ENCODE measurements around the gene SNX21.
"Not testable (repeated sequence)": the region's sequence is repeated elsewhere in the genome, so short reads cannot be mapped to it uniquely, and the experiment has no call there.

Gene SNX21

DNA sequence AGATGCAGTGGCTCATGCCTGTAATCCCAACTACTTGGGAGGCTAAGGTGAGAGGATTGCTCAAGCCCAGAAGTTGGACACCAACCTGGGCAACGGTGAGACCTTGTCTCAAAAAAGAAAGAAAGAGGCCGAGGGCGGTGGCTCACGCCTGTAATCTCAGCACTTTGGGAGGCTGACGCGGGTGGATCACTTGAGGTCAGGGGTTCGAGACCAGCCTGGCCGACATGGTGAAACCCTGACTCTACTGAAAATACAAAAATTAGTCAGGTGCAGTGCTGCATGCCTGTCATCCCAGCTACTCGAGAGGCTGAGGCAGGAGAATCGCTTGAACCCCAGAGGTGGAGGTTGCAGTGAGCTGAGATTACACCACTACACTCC lies 40.5 kb downstream of the SNX21 start:
- H3K4me1 ChIP-seq (ENCODE audit: control insufficient read depth in 5 of 5, insufficient read depth in 5 of 5, low read length in 5 of 5); H3K27ac ChIP-seq (ENCODE audit: low read depth, low read length); H3K4me3 ChIP-seq (ENCODE audit: low read depth in 1 of 5, low read length in 5 of 5): not testable (repeated sequence)

GRCh38 chr20:45874576-45874975 lies 41.0 kb downstream of the SNX21 start:
- Histone ChIP-seq H3K27me3 (ENCODE audit: control insufficient read depth in 5 of 5, insufficient read depth in 4 of 5, low read length in 5 of 5) (no peaks in the 10 kb centered on the region), H3K27ac (ENCODE audit: low read depth, low read length) (no peak overlapping the region), H3K9ac (ENCODE audit: low read length in 5 of 5) (no peak overlapping the region), H3K9me3 (ENCODE audit: control insufficient read depth in 5 of 5, low read length in 5 of 5) (no peaks in the 10 kb centered on the region), H3K4me3 (ENCODE audit: low read depth in 1 of 5, low read length in 5 of 5) (no peak overlapping the region), H3K36me3 (ENCODE audit: control insufficient read depth in 5 of 5, insufficient read depth in 5 of 5, low read length in 5 of 5) (peaks cover 0 to 28% (median 26%) of the 10 kb centered on the region in 5 donors), H3K4me1 (ENCODE audit: control insufficient read depth in 5 of 5, insufficient read depth in 5 of 5, low read length in 5 of 5) (peaks cover 0 to 5% (median 0%) of the 10 kb centered on the region in 5 donors)

More for the DNA sequence above, 40.5 kb downstream of the SNX21 start:
- H3K27me3 ChIP-seq (ENCODE audit: control insufficient read depth in 5 of 5, insufficient read depth in 4 of 5, low read length in 5 of 5); H3K9me3 ChIP-seq (ENCODE audit: control insufficient read depth in 5 of 5, low read length in 5 of 5); H3K9ac ChIP-seq (ENCODE audit: low read length in 5 of 5): not testable (repeated sequence)
- peaks cover 0 to 28% (median 26%) of the 10 kb centered on the region in 5 donors for H3K36me3 ChIP-seq (ENCODE audit: control insufficient read depth in 5 of 5, insufficient read depth in 5 of 5, low read length in 5 of 5)

DNA sequence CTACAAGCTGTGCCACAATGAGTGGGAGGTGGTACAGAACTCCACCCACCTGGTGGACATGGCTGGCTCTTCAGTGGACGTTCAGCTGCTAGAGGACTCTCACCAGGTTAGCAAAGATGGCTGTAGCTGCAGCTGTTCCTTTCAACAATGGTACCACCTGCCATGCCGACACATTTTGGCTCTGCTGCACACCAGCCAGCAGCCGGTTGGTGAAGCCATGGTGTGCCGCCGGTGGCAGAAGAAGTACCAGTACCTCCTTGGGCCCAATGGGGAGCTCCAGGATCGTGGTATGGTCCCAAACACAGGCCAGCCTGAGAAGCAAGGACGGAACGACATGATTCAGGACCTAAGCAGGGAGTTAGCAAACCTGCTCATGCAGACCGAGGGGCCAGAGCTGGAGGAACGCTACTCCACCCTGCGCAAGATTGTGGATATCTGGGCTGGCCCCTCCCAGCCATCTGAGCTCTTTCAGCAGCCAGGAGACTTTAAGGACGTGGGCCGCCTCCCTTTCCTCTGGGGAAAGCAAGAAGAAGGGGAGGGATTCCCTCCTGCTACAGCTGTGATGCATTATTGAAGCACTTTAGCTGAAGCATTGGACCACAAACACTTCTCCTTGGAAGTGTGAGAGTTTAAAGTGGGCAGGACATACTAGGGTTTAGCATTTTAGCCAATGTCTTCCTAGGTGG lies 44.6 kb downstream of the SNX21 start:
- Histone ChIP-seq H3K9ac (ENCODE audit: low read length in 5 of 5) (no peak overlapping the region), H3K9me3 (ENCODE audit: control insufficient read depth in 5 of 5, low read length in 5 of 5) (no peaks in the 10 kb centered on the region), H3K27ac (ENCODE audit: low read depth, low read length) (no peak overlapping the region), H3K27me3 (ENCODE audit: control insufficient read depth in 5 of 5, insufficient read depth in 4 of 5, low read length in 5 of 5) (no peaks in the 10 kb centered on the region), H3K4me3 (ENCODE audit: low read depth in 1 of 5, low read length in 5 of 5) (no peak overlapping the region), H3K36me3 (ENCODE audit: control insufficient read depth in 5 of 5, insufficient read depth in 5 of 5, low read length in 5 of 5) (peaks cover 0 to 31% (median 30%) of the 10 kb centered on the region in 5 donors), H3K4me1 (ENCODE audit: control insufficient read depth in 5 of 5, insufficient read depth in 5 of 5, low read length in 5 of 5) (peaks cover 0 to 19% (median 11%) of the 10 kb centered on the region in 5 donors)

GRCh38 chr20:45880988-45881788 lies 47.6 kb downstream of the SNX21 start, which contains the start of gene ZSWIM1:
ZSWIM1 (plus strand) TSS chr20:45881227; CDS start chr20:45882593, 1,366 bp downstream.
- Histone ChIP-seq H3K27ac (ENCODE audit: low read depth, low read length) (peak within 1 kb of the TSS; percentile 77), H3K27me3 (ENCODE audit: control insufficient read depth in 5 of 5, insufficient read depth in 4 of 5, low read length in 5 of 5) (no peaks in the 10 kb centered on the region), H3K36me3 (ENCODE audit: control insufficient read depth in 5 of 5, insufficient read depth in 5 of 5, low read length in 5 of 5) (peaks cover 0 to 40% (median 39%) of the 10 kb centered on the region in 5 donors), H3K4me3 (ENCODE audit: low read depth in 1 of 5, low read length in 5 of 5) (peak within 1 kb of the TSS; percentile 80 to 97 (median 83)), H3K9ac (ENCODE audit: low read length in 5 of 5) (peak within 1 kb of the TSS; percentile 78 to 94 (median 92)), H3K4me1 (ENCODE audit: control insufficient read depth in 5 of 5, insufficient read depth in 5 of 5, low read length in 5 of 5) (peaks cover 0 to 28% (median 22%) of the 10 kb centered on the region in 5 donors), H3K9me3 (ENCODE audit: control insufficient read depth in 5 of 5, low read length in 5 of 5) (no peaks in the 10 kb centered on the region)

DNA sequence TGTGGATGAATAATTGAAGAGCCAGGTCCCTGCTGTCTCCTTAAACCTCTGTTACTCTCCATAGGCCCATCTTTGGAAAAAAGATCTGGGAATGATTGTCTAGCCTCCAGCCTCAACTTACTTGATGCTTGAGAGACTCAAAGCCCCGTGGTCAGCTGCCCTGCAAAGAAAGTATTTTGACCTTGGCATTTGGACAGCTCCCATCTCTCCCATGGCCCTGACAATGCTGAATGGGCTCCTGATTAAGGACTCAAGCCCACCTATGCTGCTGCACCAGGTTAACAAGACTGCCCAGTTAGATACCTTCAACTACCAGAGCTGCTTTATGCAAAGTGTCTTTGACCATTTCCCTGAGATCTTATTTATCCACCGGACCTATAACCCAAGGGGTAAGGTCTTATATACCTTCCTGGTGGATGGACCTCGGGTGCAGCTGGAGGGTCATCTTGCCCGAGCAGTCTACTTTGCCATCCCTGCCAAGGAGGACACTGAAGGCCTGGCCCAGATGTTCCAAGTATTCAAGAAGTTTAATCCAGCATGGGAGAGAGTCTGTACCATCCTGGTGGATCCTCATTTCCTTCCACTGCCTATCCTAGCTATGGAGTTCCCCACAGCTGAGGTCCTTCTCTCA lies 49.0 kb downstream of the SNX21 start:
- Histone ChIP-seq H3K36me3 (ENCODE audit: control insufficient read depth in 5 of 5, insufficient read depth in 5 of 5, low read length in 5 of 5) (peaks cover 0 to 44% (median 38%) of the 10 kb centered on the region in 5 donors), H3K9me3 (ENCODE audit: control insufficient read depth in 5 of 5, low read length in 5 of 5) (no peaks in the 10 kb centered on the region), H3K4me1 (ENCODE audit: control insufficient read depth in 5 of 5, insufficient read depth in 5 of 5, low read length in 5 of 5) (peaks cover 0 to 28% (median 22%) of the 10 kb centered on the region in 5 donors), H3K9ac (ENCODE audit: low read length in 5 of 5) (no peak overlapping the region), H3K4me3 (ENCODE audit: low read depth in 1 of 5, low read length in 5 of 5) (no peak overlapping the region), H3K27ac (ENCODE audit: low read depth, low read length) (peak overlapping the region; percentile 30), H3K27me3 (ENCODE audit: control insufficient read depth in 5 of 5, insufficient read depth in 4 of 5, low read length in 5 of 5) (no peaks in the 10 kb centered on the region)

DNA sequence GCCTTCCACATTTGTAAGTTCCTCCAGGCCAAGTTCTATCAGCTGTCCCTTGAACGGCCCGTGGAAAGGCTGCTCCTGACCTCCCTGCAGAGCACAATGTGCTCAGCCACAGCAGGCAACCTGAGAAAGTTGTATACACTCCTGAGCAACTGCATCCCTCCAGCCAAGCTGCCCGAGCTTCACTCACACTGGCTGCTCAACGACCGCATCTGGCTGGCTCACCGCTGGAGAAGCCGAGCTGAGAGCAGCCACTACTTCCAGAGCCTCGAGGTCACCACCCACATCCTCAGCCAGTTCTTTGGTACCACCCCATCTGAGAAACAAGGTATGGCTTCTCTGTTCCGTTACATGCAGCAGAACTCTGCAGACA lies 49.5 kb downstream of the SNX21 start:
- Histone ChIP-seq H3K9me3 (ENCODE audit: control insufficient read depth in 5 of 5, low read length in 5 of 5) (no peaks in the 10 kb centered on the region), H3K9ac (ENCODE audit: low read length in 5 of 5) (no peak overlapping the region), H3K36me3 (ENCODE audit: control insufficient read depth in 5 of 5, insufficient read depth in 5 of 5, low read length in 5 of 5) (peaks cover 0 to 40% (median 35%) of the 10 kb centered on the region in 5 donors), H3K27me3 (ENCODE audit: control insufficient read depth in 5 of 5, insufficient read depth in 4 of 5, low read length in 5 of 5) (no peaks in the 10 kb centered on the region), H3K27ac (ENCODE audit: low read depth, low read length) (no peak overlapping the region), H3K4me1 (ENCODE audit: control insufficient read depth in 5 of 5, insufficient read depth in 5 of 5, low read length in 5 of 5) (peaks cover 0 to 28% (median 22%) of the 10 kb centered on the region in 5 donors), H3K4me3 (ENCODE audit: low read depth in 1 of 5, low read length in 5 of 5) (no peak overlapping the region)

GRCh38 chr20:45886590-45887345 lies 53.2 kb downstream of the SNX21 start:
- Histone ChIP-seq H3K4me3 (ENCODE audit: low read depth in 1 of 5, low read length in 5 of 5) (no peak overlapping the region), H3K27me3 (ENCODE audit: control insufficient read depth in 5 of 5, insufficient read depth in 4 of 5, low read length in 5 of 5) (no peaks in the 10 kb centered on the region), H3K9me3 (ENCODE audit: control insufficient read depth in 5 of 5, low read length in 5 of 5) (no peaks in the 10 kb centered on the region), H3K27ac (ENCODE audit: low read depth, low read length) (no peak overlapping the region), H3K9ac (ENCODE audit: low read length in 5 of 5) (no peak overlapping the region), H3K36me3 (ENCODE audit: control insufficient read depth in 5 of 5, insufficient read depth in 5 of 5, low read length in 5 of 5) (peaks cover 0 to 34% (median 28%) of the 10 kb centered on the region in 5 donors), H3K4me1 (ENCODE audit: control insufficient read depth in 5 of 5, insufficient read depth in 5 of 5, low read length in 5 of 5) (peaks cover 2 to 34% (median 32%) of the 10 kb centered on the region in 5 donors)

DNA sequence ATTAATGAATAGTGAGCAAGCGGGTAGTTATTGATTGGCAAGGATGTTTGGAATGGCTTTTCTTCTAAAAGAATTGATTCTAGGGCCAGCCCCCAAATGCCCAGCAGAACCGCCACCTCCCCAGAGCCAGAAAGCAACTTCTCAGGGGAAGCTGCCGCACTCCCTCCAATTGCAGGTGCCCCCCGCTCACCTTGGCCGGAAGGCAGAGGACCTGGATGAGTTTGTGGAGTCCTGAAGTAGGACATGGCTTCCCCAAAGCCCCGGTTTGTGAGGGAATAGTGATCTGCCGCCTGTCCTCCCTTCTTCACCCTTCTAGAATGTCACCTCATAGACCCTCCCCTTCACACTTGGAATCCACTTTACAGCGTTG lies 53.7 kb downstream of the SNX21 start, which contains the start of gene SPATA25:
Gene SPATA25, minus strand, starts transcription at position 277 of the 370 bp plus-strand sequence. Its CDS starts 32 bp downstream, at position 245.
- Histone ChIP-seq H3K9ac (ENCODE audit: low read length in 5 of 5) (no peak within 1 kb of the TSS), H3K27ac (ENCODE audit: low read depth, low read length) (no peak within 1 kb of the TSS), H3K4me3 (ENCODE audit: low read depth in 1 of 5, low read length in 5 of 5) (no peak within 1 kb of the TSS), H3K9me3 (ENCODE audit: control insufficient read depth in 5 of 5, low read length in 5 of 5) (no peaks in the 10 kb centered on the region), H3K27me3 (ENCODE audit: control insufficient read depth in 5 of 5, insufficient read depth in 4 of 5, low read length in 5 of 5) (no peaks in the 10 kb centered on the region), H3K4me1 (ENCODE audit: control insufficient read depth in 5 of 5, insufficient read depth in 5 of 5, low read length in 5 of 5) (peaks cover 5 to 37% (median 33%) of the 10 kb centered on the region in 5 donors), H3K36me3 (ENCODE audit: control insufficient read depth in 5 of 5, insufficient read depth in 5 of 5, low read length in 5 of 5) (peaks cover 0 to 35% (median 28%) of the 10 kb centered on the region in 5 donors)

DNA sequence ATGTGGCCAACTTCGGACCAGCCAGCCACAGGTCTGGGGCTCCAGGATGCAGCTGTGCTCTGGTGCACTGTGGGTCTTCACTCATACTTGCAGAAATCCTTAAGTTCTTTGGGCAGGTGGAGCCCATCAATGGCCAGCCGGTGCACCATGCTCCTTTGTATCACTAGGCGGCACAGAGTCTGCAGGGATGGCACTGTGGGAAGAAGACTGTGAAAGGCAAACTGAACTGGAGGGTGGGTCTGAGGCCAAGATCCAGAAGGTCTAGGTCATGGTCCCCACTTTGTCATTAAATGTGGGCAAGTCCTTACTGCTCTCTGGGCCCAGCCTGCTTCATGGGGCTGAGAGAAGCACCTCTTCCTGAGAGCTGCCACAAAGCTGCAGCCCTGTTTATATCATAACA lies 55.1 kb downstream of the SNX21 start:
- H3K36me3 ChIP-seq (ENCODE audit: control insufficient read depth in 5 of 5, insufficient read depth in 5 of 5, low read length in 5 of 5) = peaks cover 0 to 33% (median 26%) of the 10 kb centered on the region in 5 donors
- no peaks in the 10 kb centered on the region for H3K27me3 ChIP-seq (ENCODE audit: control insufficient read depth in 5 of 5, insufficient read depth in 4 of 5, low read length in 5 of 5)
- no peak overlapping the region for H3K4me3 ChIP-seq (ENCODE audit: low read depth in 1 of 5, low read length in 5 of 5)
- no peak overlapping the region for H3K9ac ChIP-seq (ENCODE audit: low read length in 5 of 5)
- no peak overlapping the region for H3K27ac ChIP-seq (ENCODE audit: low read depth, low read length)
- H3K4me1 ChIP-seq (ENCODE audit: control insufficient read depth in 5 of 5, insufficient read depth in 5 of 5, low read length in 5 of 5) = peaks cover 5 to 46% (median 42%) of the 10 kb centered on the region in 5 donors
- H3K9me3 ChIP-seq (ENCODE audit: control insufficient read depth in 5 of 5, low read length in 5 of 5) = no peaks in the 10 kb centered on the region

All from subcutaneous abdominal adipose tissue (tissue), 5 donors.